GM19397 (cell line): Measurements from ENCODE around the gene ARCN1.
"Not testable (repeated sequence)": the region's sequence is repeated elsewhere in the genome, so short reads cannot be mapped to it uniquely, and the experiment has no call there.

Experiments used
- ATAC-seq: cut with Tn5 transposase; IDR thresholded peaks from one replicate; pipeline ENCODE4 v1.9.1; 2021; ENCODE audit warnings: mild to moderate bottlenecking, moderate library complexity; ENCODE audit not compliant: unreplicated experiment

The ARCN1 gene

DNA sequence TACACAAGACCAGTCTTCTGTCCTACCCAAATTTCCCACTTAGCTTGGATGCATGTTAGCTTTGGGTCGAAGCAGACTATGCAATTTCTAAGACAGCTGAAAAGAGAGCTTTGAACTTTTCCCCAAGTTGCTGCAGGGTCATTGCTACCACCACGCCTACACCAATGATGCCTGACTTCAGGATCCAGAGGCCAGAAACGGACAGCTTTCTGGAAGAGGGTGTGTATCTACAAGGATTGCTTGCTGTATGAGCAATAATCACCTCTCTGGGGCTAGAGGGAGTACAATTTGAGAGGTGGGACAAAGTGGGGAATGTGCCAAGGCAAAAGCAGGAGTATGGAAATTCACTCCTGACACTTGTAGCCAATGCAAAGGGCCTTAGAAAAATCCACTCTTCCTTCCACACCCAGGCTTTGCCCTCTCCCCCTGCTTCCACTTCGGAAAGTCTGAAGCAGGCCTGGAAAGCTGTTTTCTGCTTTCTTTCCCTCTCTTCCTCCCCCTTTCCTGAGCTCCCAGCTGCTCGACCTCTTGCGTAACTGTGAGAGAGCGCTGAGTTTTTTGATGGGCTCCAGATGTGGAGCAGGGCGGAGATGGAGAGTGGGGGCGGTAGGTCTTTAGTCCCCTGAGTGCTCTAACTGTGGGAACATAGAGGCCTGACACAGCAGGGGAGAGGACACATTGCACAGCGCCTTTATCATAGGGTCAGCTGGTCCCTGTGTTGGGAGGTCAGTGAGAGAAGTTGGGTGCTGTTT, 33.1 kb downstream of the ARCN1 start:
- no peak for ATAC-seq

DNA sequence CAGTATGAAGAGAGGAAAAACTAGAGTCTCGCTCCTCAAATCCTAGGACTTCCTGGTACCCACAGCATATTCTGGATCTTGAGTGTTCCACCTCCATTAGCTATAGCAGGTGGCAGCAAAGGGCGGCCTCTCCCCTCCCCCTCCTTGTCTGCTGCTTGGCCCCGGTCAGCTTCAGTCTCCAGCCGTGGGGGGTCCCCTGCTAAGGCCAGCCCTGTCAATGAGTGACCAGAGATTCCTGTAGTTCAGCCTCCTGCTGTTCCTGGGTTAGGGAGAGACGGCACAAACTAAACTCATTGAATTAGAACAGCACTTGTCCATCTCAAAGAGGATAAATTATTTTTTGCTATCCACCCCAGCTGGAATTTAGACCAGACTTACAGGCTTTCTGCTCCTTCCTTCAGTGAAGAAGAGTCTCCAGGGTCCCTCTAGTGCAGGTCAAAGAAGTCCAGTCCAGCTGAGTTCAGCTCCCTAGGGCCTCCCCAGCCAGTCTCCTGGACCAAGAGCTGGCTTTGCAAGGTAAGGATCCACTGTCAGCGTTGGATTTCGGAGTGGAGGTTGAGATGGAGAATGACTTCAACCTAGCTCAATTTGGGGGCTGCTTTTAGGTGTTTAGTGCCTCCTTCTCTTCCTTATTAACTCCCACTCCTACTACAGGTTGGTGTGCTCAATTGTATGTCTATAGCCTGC, 34.1 kb downstream of the ARCN1 start:
- no peak for ATAC-seq

DNA sequence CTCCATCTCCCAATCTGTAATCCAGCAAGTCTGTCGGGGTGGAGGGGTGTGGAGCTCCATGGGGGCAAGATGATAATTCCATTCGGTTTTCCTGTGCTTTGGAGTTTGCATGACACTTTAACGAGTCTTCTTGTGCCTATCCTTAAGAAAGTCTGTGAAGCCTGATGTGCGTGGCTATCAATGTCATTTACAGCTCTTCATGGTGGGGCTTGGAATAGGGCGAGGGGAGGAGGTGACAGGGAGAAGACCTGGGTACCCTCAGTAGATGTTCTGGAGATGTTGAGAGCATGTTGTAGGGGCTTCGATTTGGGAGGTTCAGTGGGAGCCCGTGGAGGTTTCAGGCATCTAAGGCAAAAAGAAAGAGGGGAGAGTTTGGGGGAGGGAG, 34.6 kb downstream of the ARCN1 start:
- ATAC-seq = no peak

DNA sequence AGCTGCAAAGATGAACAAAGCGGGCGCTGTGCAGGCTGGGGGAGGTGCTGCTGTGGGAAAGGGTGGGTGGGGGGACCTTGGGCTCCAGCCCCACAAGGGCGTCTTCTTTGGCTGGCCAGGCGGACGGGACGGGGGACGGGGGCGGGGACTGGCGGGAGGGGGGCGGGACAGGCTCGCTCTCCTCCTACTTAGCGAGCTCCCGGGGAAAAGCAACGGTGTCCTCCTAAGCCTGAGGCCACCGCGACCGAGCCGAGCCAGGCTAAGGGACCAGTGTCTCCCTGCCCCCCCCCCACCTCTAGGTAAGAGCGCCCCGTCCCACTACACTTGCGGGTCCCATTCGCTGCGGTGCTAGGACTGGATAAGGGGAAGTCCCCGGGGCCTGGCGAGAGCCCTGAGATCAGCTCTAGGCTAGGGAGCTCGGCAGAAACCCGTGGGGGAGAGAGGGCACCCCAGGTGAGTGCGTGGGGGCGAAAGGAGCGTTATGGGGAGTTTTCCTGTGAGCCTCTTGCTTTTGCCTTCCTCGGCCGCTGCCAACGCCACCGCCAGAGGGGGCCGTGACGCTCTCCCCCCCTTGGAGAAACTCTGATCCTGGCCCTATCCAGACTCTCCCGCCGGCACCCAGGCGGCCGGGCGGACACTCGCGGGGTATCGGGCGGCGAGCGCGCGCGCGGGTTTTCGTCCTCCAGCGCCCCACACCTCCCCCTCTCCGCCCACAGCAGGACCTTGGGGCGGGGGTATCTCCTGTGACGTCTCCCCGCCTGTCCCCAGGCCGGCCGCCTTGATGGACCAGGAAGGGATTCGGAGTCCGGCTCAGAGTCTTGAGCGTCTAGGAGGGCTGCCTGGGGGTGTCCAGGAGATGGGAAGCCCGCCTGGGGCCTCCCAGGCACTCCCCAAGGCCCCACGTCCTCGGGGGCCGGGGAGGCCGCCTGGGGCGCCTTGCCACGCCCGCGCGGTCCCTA, 35.5 kb downstream of the ARCN1 start, which contains the start of gene PHLDB1:
PHLDB1 (plus strand) TSS at position 215 of the 959 bp plus-strand sequence. CDS start 6,222 bp downstream, outside the sequence.
- no peak for ATAC-seq

DNA sequence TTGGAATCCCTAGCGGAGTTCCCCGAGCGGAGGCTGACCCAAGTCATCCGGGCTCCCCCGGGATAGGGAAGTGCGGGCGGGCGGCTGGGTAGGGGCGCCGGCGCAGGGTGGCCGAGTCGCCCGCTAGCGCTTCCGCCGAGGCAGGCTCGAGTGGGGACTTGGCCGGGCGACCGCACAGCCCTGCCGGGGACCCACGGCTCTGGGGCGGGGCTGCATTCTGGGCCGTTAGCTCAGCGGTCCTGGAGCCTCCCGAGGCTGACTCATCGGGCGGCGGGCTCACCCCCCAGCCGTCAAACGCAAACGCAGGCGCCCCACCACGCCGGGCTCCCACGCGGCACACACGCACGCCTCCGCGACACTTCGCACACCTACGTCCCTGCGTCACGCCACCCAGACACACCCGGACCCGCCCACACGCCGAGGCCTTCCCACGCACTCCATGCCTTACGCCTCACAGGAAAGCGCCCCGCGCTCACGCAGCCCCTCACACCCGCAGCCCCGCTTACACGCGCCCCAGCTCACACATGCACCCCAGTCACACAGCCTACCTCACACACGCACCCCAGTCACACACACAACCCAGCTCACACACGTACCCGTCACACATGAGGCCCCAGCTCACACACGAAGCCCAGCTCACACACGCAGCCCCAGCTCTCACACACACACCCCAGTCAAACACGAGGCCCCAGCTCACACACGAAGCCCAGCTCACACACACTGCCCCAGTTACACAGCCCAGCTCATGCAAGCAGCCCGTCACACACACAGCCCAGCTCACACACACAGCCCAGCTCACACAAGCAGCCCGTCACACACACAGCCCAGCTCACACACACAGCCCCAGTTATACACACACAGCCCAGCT, 36.4 kb downstream of the ARCN1 start:
- no peak for ATAC-seq

DNA sequence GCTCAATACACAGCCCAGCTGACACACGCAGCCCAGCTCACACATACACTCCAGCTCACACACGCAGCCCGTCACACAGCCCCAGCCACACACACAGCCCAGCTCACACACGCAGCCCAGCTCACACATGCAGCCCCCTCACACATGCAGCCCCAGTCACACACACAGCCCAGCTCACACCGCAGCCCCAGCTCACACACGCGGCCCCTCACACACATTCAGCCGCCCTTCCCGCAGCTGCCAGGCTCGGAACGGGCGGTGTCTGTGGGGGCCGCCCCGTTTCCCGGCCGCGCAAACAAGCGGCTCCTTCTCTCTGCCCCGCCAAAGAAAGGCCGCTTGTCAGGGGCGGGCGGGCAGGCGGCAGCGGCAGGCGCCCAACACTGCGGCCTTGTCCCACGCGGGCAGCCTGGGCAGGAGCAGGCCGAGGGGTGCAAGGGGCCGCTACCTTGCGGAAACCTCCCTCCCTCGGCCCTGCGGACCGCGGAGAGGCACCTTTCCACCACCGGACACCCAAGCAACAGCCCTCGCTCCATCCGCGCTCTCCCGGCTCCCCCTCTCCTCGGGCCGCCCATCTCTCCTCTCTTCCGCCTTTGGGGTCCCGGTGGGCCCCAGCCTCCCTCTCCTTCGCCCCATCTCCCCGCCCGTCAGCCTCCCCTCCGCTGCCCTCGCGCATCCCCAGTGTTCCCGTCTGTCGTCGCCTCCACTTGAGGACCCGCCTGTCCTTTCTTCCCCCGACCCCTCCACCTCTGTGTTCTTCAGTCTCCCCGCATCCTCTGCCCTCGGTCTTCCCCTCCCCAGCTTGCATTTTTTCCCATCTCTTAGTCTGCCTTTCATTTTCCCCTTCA, 37.4 kb downstream of the ARCN1 start:
- no peak for ATAC-seq

DNA sequence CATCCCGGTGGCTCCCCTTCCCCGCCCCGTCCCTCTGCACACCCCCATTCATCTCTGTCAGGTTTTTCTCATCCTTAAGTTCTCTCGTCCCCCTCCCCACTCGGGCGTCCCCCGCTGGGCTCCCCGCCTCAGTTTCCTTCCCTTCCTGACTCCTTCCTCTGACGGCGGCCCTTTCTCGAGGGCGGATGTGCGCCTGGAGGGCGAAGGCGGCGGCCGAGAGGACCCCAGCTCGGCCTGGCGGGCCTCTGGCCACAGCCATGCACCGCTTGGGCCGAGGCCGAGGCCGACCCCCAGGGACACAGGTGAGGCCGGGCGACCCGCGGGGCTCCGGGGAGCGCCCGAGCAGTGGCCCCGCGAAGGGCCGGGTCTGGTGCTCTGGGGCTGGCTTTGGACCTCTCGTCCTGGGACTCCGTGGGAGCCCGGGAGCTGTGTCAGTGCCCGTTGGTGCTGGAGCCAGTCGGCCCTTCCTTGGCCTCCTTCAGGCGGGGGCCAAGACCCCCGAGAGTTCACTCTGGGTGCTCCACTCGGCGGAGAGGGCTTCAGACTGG, 38.1 kb downstream of the ARCN1 start:
- no peak for ATAC-seq

GRCh38 chr11:118610773-118611432, 38.7 kb downstream of the ARCN1 start:
- no peak for ATAC-seq

DNA sequence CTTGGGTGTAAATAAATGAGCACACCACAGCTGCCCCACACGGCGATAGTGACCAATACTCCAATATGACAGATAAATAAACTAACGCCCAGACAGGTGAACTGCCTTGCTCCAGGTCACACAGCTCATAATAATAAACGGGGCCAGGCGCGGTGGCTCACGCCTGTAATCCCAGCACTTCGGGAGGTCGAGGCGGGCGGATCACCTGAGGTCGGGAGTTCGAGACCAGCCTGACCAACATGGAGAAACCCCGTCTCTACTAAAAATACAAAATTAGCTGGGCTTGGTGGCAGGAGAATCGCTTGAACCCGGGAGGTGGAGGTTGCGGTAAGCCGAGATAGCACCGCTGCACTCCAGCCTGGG, 39.2 kb downstream of the ARCN1 start:
- not testable (repeated sequence) for ATAC-seq

- ATAC-seq = no peak
These were observed 40.2 kb downstream of the ARCN1 start for GRCh38 chr11:118612378-118612777.

DNA sequence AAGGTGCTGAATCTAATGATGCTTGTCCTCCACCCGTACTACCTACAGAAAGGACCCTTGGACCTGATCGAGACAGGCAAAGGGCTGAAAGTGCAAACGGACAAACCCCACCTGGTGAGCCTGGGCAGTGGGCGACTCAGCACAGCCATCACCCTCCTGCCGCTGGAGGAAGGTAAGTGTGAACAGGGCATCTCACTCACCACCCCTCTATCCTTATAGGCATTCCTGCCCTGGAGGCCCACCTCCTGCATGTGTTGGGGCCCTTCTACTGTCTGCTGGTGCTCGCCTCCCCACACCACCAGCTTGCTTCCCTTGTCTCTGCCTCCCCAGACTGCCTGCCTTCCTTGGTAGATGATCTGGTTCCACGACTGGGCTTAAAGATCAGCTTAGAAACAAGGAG, 42.3 kb downstream of the ARCN1 start:
- ATAC-seq = no peak

- no peak for ATAC-seq
These were observed 43.2 kb downstream of the ARCN1 start for GRCh38 chr11:118615282-118615975.

DNA sequence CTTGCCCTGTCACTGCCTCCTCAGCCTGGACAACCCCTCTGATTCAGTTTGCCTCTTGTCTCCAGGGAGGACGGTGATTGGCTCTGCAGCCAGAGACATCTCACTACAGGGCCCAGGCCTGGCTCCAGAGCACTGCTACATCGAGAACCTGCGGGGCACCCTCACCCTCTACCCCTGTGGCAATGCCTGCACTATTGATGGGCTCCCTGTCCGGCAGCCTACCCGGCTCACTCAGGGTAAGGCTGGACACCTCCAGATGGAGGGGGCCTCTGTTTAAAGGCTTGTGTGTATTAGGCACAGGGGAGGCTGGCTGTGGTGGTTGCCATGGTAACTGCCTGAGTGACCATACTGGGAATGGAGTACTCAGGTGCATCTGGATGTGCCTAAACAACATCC, 43.8 kb downstream of the ARCN1 start:
- ATAC-seq = no peak

DNA sequence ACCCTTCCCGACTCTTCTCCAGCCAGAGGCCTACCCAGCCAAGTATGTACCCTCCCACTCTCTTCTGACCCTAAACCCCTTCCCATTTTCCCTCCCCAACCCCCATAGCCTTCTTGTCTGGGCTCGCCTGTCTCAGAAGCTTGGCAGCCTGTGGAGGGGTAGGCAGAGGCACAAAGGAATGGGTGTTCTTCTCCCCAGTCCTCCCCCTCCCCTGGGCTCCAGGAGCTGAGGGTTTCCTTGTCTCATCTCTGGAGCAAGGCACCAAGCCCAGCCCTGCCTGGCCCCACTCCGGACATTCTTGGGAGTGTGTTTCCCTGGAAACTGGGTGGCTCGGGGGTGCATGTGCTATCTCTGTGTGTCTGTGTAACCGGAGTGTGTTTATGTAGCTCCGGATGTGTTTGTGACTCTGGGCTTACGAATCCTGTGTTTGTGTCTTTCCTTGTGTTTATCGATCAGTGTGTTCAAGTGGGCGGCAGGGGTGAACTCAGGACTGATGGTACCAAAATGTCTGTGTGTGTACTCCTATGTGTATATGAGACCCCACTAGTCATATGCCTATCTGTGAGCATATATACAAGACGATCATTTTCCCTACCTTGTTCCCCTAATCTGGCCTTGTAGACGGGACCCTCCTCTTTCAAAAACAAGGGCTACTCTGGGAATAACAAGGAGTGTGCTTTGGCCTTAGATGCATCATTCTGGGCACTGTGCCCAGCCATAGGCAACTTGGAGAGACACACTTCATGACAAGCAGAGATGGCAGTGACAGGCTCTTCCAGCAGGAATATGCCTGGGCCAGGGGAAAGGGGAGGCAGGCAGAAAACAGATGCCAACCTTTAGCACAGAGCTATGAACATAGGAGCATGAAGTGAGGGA, 46.1 kb downstream of the ARCN1 start:
- no peak for ATAC-seq

- ATAC-seq = no peak
These were observed 46.8 kb downstream of the ARCN1 start for GRCh38 chr11:118618991-118619375.

- ATAC-seq = no peak
These were observed 47.4 kb downstream of the ARCN1 start for GRCh38 chr11:118619444-118620197.
